ENCODE results near the gene LPP. TPM values are rescaled to one million over a fixed set of nuclear protein-coding genes. Genes with fewer than 3 reads are reported as not detected.

The LPP gene, protein sequence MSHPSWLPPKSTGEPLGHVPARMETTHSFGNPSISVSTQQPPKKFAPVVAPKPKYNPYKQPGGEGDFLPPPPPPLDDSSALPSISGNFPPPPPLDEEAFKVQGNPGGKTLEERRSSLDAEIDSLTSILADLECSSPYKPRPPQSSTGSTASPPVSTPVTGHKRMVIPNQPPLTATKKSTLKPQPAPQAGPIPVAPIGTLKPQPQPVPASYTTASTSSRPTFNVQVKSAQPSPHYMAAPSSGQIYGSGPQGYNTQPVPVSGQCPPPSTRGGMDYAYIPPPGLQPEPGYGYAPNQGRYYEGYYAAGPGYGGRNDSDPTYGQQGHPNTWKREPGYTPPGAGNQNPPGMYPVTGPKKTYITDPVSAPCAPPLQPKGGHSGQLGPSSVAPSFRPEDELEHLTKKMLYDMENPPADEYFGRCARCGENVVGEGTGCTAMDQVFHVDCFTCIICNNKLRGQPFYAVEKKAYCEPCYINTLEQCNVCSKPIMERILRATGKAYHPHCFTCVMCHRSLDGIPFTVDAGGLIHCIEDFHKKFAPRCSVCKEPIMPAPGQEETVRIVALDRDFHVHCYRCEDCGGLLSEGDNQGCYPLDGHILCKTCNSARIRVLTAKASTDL
- 10 to 100 TPM; 49.6 to 54.3 TPM for total RNA-seq

- H3K27ac Mint-ChIP-seq, result peak within 1 kb of the TSS; percentile 94
- peak within 1 kb of the TSS; percentile 92 for H3K4me3 Mint-ChIP-seq
- DNase-seq (peak; percentile 91), ATAC-seq (ENCODE audit: low read depth) (peak; percentile 84)
- peaks cover 27% of the 10 kb centered on the region for H3K36me3 Mint-ChIP-seq
- H3K4me1 Mint-ChIP-seq, result peaks cover 54% of the 10 kb centered on the region
- no peaks in the 10 kb centered on the region for H3K9me3 Mint-ChIP-seq
- POLR2A ChIA-PET, result interaction anchor here (0.6 to 5.1 kb wide), 21 partner anchors 10 to 415 kb away, joined by 3 to 134 read pairs (median 4); partner anchors contain the start of gene BCL6
- H3K27me3 Mint-ChIP-seq, result no peaks in the 10 kb centered on the region
Observed at GRCh38 chr3:188154014-188154808, at the start of gene LPP. TSS of gene LPP (plus strand) at chr3:188154157. CDS start at chr3:188406121, 251,964 bp downstream.

GRCh38 chr3:188106006-188106405, 48.0 kb upstream of the LPP start:
- peaks cover 11% of the 10 kb centered on the region for H3K4me1 Mint-ChIP-seq
- POLR2A ChIA-PET, result no interaction called here
- no peak for ATAC-seq (ENCODE audit: low read depth)
- peaks cover 8% of the 10 kb centered on the region for H3K27me3 Mint-ChIP-seq
- H3K4me3 Mint-ChIP-seq, result no peak overlapping the region
- no peak overlapping the region for H3K27ac Mint-ChIP-seq
- H3K9me3 Mint-ChIP-seq, result peaks cover 5% of the 10 kb centered on the region
- no peak for DNase-seq
- H3K36me3 Mint-ChIP-seq, result peaks cover 2% of the 10 kb centered on the region

DNA sequence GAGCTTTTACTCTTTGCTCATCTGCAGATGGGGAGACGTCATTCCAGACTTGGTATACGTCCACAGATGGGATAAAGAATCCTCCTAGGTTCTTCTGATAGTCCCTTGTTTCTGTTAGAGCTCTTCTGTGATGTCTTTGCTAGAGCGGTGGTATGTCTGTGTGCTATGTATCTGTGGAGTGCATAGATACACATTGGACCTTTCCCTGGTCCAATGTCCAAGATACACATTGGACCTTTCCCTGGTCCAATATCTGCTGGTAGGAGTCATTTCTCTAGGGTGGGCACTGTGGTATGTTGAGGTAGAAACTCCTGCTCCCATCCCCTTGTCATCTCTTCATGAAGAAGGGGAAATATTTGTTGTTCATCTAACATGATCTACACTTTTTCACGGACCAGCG, 47.5 kb upstream of the LPP start:
- H3K9me3 Mint-ChIP-seq, result peaks cover 2% of the 10 kb centered on the region
- no peak overlapping the region for H3K4me3 Mint-ChIP-seq
- POLR2A ChIA-PET, result no interaction called here
- no peak overlapping the region for H3K27ac Mint-ChIP-seq
- H3K4me1 Mint-ChIP-seq, result peaks cover 11% of the 10 kb centered on the region
- no peak for ATAC-seq (ENCODE audit: low read depth)
- peaks cover 2% of the 10 kb centered on the region for H3K36me3 Mint-ChIP-seq
- no peak for DNase-seq
- peaks cover 8% of the 10 kb centered on the region for H3K27me3 Mint-ChIP-seq

DNA sequence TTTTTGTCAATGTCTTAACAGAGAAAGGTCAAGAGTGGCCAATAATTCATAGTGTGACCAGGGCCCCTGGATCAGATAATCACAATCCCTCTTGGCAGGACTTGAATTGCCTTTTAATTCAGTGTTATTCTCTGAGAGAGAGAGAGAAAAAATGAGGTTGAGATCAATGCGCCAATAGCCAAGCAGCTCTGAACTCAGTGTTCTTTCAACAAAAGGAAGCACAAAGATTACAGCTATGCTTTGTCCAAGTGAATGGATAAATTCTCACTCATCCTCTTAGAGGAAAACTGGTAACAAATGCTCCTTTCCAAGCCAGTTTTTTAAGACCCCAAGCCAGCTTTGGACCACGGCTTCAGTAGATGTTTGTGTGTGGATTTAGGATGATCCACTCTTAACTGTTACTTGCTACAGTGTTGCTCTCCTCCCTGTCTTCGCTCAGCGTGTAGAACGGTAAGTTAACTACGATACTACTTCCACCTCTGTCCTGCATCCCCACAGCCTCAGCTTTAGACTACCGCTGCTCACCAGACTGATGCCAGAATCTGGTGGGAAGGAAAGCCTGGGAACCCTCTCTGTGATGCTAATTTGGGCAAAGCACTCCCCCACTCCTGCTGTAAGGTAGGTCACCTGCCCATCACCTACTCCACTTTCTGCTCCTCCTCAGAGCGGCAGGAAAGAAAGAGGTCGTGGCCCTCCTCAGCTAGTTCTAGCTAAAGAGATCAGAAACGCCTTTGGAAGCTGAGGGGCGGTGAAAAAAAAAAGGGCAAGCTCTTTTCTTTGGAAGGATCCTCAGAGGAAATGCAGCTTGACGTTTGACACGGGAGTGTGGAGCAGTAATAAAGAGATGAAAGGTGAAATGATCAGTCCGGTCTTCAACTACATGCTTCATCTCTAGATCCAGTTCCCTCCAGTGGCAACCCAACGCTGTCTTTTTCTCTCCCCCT, 46.8 kb upstream of the LPP start:
- ATAC-seq (ENCODE audit: low read depth) (no peak), DNase-seq (no peak)
- Mint-ChIP-seq H3K4me3 (no peak overlapping the region), H3K4me1 (peaks cover 11% of the 10 kb centered on the region), H3K36me3 (peaks cover 2% of the 10 kb centered on the region), H3K27ac (no peak overlapping the region), H3K9me3 (peaks cover 1% of the 10 kb centered on the region), H3K27me3 (peaks cover 8% of the 10 kb centered on the region)
- POLR2A ChIA-PET, result no interaction called here

DNA sequence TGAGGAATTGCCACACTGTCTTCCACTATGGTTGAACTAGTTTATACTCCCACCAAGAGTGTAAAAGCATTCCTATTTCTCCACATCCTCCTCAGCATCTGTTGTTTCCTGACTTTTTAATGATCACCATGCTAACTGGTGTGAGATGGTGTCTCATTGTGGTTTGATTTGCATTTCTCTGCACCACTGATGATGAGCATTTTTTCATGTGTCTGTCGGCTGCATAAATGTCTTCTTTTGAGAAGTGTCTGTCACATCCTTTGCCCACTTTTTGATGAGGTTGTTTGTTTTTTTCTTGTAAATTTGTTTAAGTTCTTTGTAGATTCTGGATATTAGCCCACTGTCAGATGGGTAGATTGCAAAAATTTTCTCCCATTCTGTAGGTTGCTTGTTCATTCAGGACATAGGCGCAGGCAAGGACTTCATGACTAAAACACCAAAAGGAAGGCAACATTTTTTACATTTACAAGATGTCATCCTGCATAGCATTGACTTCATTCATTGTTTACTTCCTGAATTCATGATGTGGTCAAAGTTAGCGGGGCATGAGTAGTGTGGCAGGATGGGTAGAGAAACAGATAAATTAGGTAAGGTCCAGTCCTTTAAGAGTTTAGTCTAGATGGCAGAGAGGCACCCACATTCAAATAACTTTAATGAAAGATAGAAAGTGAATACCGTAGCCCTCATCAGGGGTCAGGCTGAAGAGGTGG, 45.1 kb upstream of the LPP start:
- peak overlapping the region; percentile 12 for H3K27ac Mint-ChIP-seq
- peaks cover 2% of the 10 kb centered on the region for H3K36me3 Mint-ChIP-seq
- POLR2A ChIA-PET, result no interaction called here
- no peak overlapping the region for H3K4me3 Mint-ChIP-seq
- no peak for ATAC-seq (ENCODE audit: low read depth)
- H3K27me3 Mint-ChIP-seq, result peaks cover 8% of the 10 kb centered on the region
- peaks cover 11% of the 10 kb centered on the region for H3K4me1 Mint-ChIP-seq
- DNase-seq, result no peak
- H3K9me3 Mint-ChIP-seq, result peaks cover 1% of the 10 kb centered on the region

GRCh38 chr3:188111002-188111584, 42.9 kb upstream of the LPP start:
- ATAC-seq (ENCODE audit: low read depth), result no peak
- peaks cover 12% of the 10 kb centered on the region for H3K4me1 Mint-ChIP-seq
- no peak for DNase-seq
- H3K36me3 Mint-ChIP-seq, result peaks cover 5% of the 10 kb centered on the region
- no peak overlapping the region for H3K27ac Mint-ChIP-seq
- H3K27me3 Mint-ChIP-seq, result peaks cover 6% of the 10 kb centered on the region
- no peak overlapping the region for H3K4me3 Mint-ChIP-seq
- peaks cover 1% of the 10 kb centered on the region for H3K9me3 Mint-ChIP-seq
- POLR2A ChIA-PET, result no interaction called here

GRCh38 chr3:188113756-188114155, 40.2 kb upstream of the LPP start:
- H3K4me3 Mint-ChIP-seq, result no peak overlapping the region
- POLR2A ChIA-PET, result no interaction called here
- peaks cover 6% of the 10 kb centered on the region for H3K27me3 Mint-ChIP-seq
- no peak overlapping the region for H3K27ac Mint-ChIP-seq
- DNase-seq (no peak), ATAC-seq (ENCODE audit: low read depth) (no peak)
- H3K36me3 Mint-ChIP-seq, result peaks cover 5% of the 10 kb centered on the region
- H3K9me3 Mint-ChIP-seq, result no peaks in the 10 kb centered on the region
- H3K4me1 Mint-ChIP-seq, result peaks cover 8% of the 10 kb centered on the region

GRCh38 chr3:188119846-188120245, 34.1 kb upstream of the LPP start:
- ATAC-seq (ENCODE audit: low read depth), result no peak
- Mint-ChIP-seq H3K27ac (no peak overlapping the region), H3K27me3 (peaks cover 11% of the 10 kb centered on the region), H3K9me3 (no peaks in the 10 kb centered on the region), H3K36me3 (peaks cover 2% of the 10 kb centered on the region), H3K4me3 (no peak overlapping the region), H3K4me1 (peaks cover 8% of the 10 kb centered on the region)
- no peak for DNase-seq
- POLR2A ChIA-PET, result no interaction called here

- POLR2A ChIA-PET, result no interaction called here
- Mint-ChIP-seq H3K9me3 (no peaks in the 10 kb centered on the region), H3K27ac (no peak overlapping the region), H3K4me3 (no peak overlapping the region), H3K36me3 (no peaks in the 10 kb centered on the region), H3K27me3 (peaks cover 11% of the 10 kb centered on the region), H3K4me1 (peaks cover 6% of the 10 kb centered on the region)
- DNase-seq (no peak), ATAC-seq (ENCODE audit: low read depth) (no peak)
Observed at GRCh38 chr3:188122571-188123169, 31.3 kb upstream of the LPP start.

- DNase-seq, result no peak
- Mint-ChIP-seq H3K4me1 (peaks cover 6% of the 10 kb centered on the region), H3K27ac (no peak overlapping the region), H3K9me3 (no peaks in the 10 kb centered on the region), H3K27me3 (peaks cover 11% of the 10 kb centered on the region), H3K4me3 (no peak overlapping the region), H3K36me3 (no peaks in the 10 kb centered on the region)
- POLR2A ChIA-PET, result no interaction called here
- ATAC-seq (ENCODE audit: low read depth), result no peak
Observed at GRCh38 chr3:188123170-188123905, 30.6 kb upstream of the LPP start.

DNA sequence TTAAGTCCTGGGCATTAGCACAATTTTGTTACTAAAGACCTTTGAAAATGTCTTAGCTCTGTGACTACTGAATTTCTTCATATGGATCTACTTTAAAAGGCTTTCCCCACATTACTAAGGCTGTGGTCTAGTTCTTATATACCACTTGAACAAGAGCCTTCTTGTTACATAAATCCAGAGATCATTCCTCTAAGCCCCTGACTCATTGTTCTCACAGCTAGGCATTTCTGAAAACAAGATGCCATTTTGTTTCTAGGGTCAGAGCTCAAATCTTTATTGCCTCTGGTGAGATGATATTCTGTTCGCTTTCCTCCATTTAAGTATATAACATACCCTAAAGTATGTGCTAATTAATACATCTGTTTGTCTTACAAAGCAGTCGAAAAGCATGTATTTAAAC, 29.8 kb upstream of the LPP start:
- H3K4me1 Mint-ChIP-seq, result peaks cover 6% of the 10 kb centered on the region
- H3K4me3 Mint-ChIP-seq, result no peak overlapping the region
- H3K27ac Mint-ChIP-seq, result no peak overlapping the region
- DNase-seq (no peak), ATAC-seq (ENCODE audit: low read depth) (no peak)
- POLR2A ChIA-PET, result no interaction called here
- H3K36me3 Mint-ChIP-seq, result no peaks in the 10 kb centered on the region
- no peaks in the 10 kb centered on the region for H3K9me3 Mint-ChIP-seq
- H3K27me3 Mint-ChIP-seq, result peaks cover 2% of the 10 kb centered on the region
